VCaP (cell line): ENCODE measurements around the gene PHACTR3.

Experiments used
- H3K27ac ChIP-seq: fragments of 450-650 bp; 2 replicates; pipeline ENCODE4 v1.5.1; 2017
- CTCF ChIP-seq: fragments of 450-650 bp; conservative IDR thresholded peaks from 2 replicates; pipeline ENCODE4 v1.5.1; 2017; ENCODE audit warnings: mild to moderate bottlenecking, moderate library complexity

PHACTR3 gene

GRCh38 chr20:59782986-59783640 lies 178.8 kb downstream of the PHACTR3 start:
- peak; percentile 99 for TF ChIP-seq CTCF
- H3K27ac ChIP-seq = no peak overlapping the region

GRCh38 chr20:59783641-59784010 lies 179.3 kb downstream of the PHACTR3 start:
- no peak for TF ChIP-seq CTCF
- H3K27ac ChIP-seq = no peak overlapping the region

- no peak overlapping the region for H3K27ac ChIP-seq
- no peak for TF ChIP-seq CTCF
These were observed 180.0 kb downstream of the PHACTR3 start for GRCh38 chr20:59784365-59784764.

- no peak overlapping the region for H3K27ac ChIP-seq
- no peak for TF ChIP-seq CTCF
These were observed 180.7 kb downstream of the PHACTR3 start for GRCh38 chr20:59784791-59785668.

GRCh38 chr20:59785669-59785959 lies 181.3 kb downstream of the PHACTR3 start:
- TF ChIP-seq CTCF = no peak
- H3K27ac ChIP-seq = no peak overlapping the region

- TF ChIP-seq CTCF = no peak
- no peak overlapping the region for H3K27ac ChIP-seq
These were observed 181.9 kb downstream of the PHACTR3 start for GRCh38 chr20:59785986-59786795.
